GM12878 (cell line): ENCODE data around the gene SFXN5. TPM values are rescaled to one million over a fixed set of nuclear protein-coding genes. Genes with fewer than 3 reads are reported as not detected.

Source experiments
- ASH2L ChIP-seq: fragments of 300-600, 200-600 bp; sonication (generic); IDR thresholded peaks from 2 replicates; pipeline ENCODE4 v1.6.1; 2017; ENCODE audit warnings: low read depth, mild to moderate bottlenecking, borderline replicate concordance
- CBX3 ChIP-seq: fragments of 200-600 bp; sonication (generic); IDR thresholded peaks from 2 replicates; pipeline ENCODE4 v1.6.1; 2016; ENCODE audit warnings: low read depth, borderline replicate concordance
- EGR1 ChIP-seq, 2 experiments: IDR thresholded peaks; 1 replicate in 1 of 2; 2 replicates in 1 of 2; pipeline ENCODE4 v1.6.1; 2011 to 2012; ENCODE audit warnings: low read depth in 2 of 2, low read length in 2 of 2, borderline replicate concordance in 1 of 2, mild to moderate bottlenecking in 1 of 2, moderate library complexity in 1 of 2
- EP300 ChIP-seq, 2 experiments: fragments of 150-350 bp in 1 of 2; IDR thresholded peaks; 2 replicates each; pipeline ENCODE4 v1.6.1; 2011 to 2012; ENCODE audit warnings: low read depth in 2 of 2, low read length in 2 of 2, borderline replicate concordance in 1 of 2, improper control_type of control experiment in 1 of 2, inconsistent platforms in 1 of 2; ENCODE audit not compliant: control insufficient read depth in 1 of 2
- HDGF ChIP-seq: fragments of 450-650 bp; IDR thresholded peaks from 2 replicates; pipeline ENCODE4 v1.6.1; 2016; ENCODE audit warnings: antibody characterized with exemption
- JUNB ChIP-seq: IDR thresholded peaks from 2 replicates; pipeline ENCODE4 v1.6.1; 2016; ENCODE audit warnings: antibody characterized with exemption, mild to moderate bottlenecking
- MEF2B ChIP-seq: fragments of 450-650 bp; IDR thresholded peaks from 2 replicates; pipeline ENCODE4 v1.6.1; 2018; ENCODE audit warnings: mild to moderate bottlenecking, moderate library complexity; ENCODE audit not compliant: partially characterized antibody, poor library complexity, severe bottlenecking
- MTA2 ChIP-seq: fragments of 450-650 bp; IDR thresholded peaks from 2 replicates; pipeline ENCODE4 v1.6.1; 2016; ENCODE audit warnings: low read depth, mild to moderate bottlenecking, moderate library complexity
- MTA3 ChIP-seq: IDR thresholded peaks from 2 replicates; pipeline ENCODE4 v1.6.1; 2012; ENCODE audit warnings: low read length, inconsistent platforms, borderline replicate concordance
- NFXL1 ChIP-seq: fragments of 450-650 bp; IDR thresholded peaks from 2 replicates; pipeline ENCODE4 v1.6.1; 2017; ENCODE audit warnings: antibody characterized with exemption, mild to moderate bottlenecking, borderline replicate concordance
- NR2F1 ChIP-seq: fragments of 450-650 bp; conservative IDR thresholded peaks from 2 replicates; pipeline ENCODE4 v1.6.1; 2017; ENCODE audit warnings: mild to moderate bottlenecking
- RAD21 ChIP-seq: IDR thresholded peaks from 2 replicates; pipeline ENCODE4 v1.6.1; 2011; ENCODE audit warnings: mild to moderate bottlenecking, low read depth, low read length, moderate library complexity; ENCODE audit not compliant: insufficient read depth
- RBBP5 ChIP-seq: fragments of 200-600 bp; sonication (generic); conservative IDR thresholded peaks from 2 replicates; pipeline ENCODE4 v1.6.1; 2016
- RCOR1 ChIP-seq: conservative IDR thresholded peaks from 2 replicates; pipeline ENCODE4 v1.6.1; 2012; ENCODE audit warnings: low read depth, low read length, improper control_type of control experiment
- RFX5 ChIP-seq: IDR thresholded peaks from 2 replicates; pipeline ENCODE4 v1.6.1; 2011; ENCODE audit warnings: low read depth, low read length, improper control_type of control experiment
- TBL1XR1 ChIP-seq: IDR thresholded peaks from 2 replicates; pipeline ENCODE4 v1.6.1; 2012; ENCODE audit warnings: low read depth, low read length, improper control_type of control experiment
- ZNF384 ChIP-seq: IDR thresholded peaks from 2 replicates; pipeline ENCODE4 v1.6.1; 2012; ENCODE audit warnings: low read depth, mild to moderate bottlenecking, low read length, improper control_type of control experiment, borderline replicate concordance
- ZNF622 ChIP-seq: fragments of 450-650 bp; IDR thresholded peaks from 2 replicates; pipeline ENCODE4 v1.6.1; 2017; ENCODE audit warnings: mild to moderate bottlenecking, inconsistent platforms
- ZSCAN29 ChIP-seq: fragments of 450-650 bp; IDR thresholded peaks from 2 replicates; pipeline ENCODE4 v1.6.1; 2017; ENCODE audit warnings: mild to moderate bottlenecking, moderate library complexity
- polyA plus RNA-seq, 11 experiments: library from polyadenylated mRNA; depleted of rRNA in 4 of 11; unstranded in 6 of 11; stranded (reverse) in 5 of 11; fragments of >200 nt; fragmentation: Nextera tagmentation in 4 of 11; fragmentation: Illumina TruSeq in 1 of 11; extraction: Ambion mirVana in 4 of 11; extraction: Trizol in 1 of 11; gene quantifications; 1 replicate in 1 of 11; 2 replicates in 10 of 11; pipeline versions ENCODE4 v1.2.1 to v1.2.3, GENCODE V29; 2011 to 2016; ENCODE audit warnings: inconsistent platforms in 2 of 11, missing spikeins in 2 of 11, low read depth in 1 of 11
- total RNA-seq, 4 experiments: library from RNA; depleted of rRNA in 3 of 4; stranded (reverse); fragments of >200 nt in 3 of 4; fragmentation: Illumina TruSeq in 1 of 4; extraction: Trizol in 1 of 4; gene quantifications; 2 replicates each; pipeline versions ENCODE4 v1.2.1 to v1.2.3, GENCODE V29; 2013 to 2021
- TF ChIP-seq, protein P1 (sequence below): IDR thresholded peaks from 2 replicates; pipeline ENCODE4 v1.6.1; 2012; ENCODE audit warnings: low read depth, low read length, improper control_type of control experiment
- TF ChIP-seq, protein P2 (sequence below): IDR thresholded peaks from 2 replicates; pipeline ENCODE4 v1.6.1; 2012; ENCODE audit warnings: low read length, inconsistent platforms
- TF ChIP-seq, protein P3 (sequence below): IDR thresholded peaks from 2 replicates; pipeline ENCODE4 v1.6.1; 2011; ENCODE audit warnings: low read depth, mild to moderate bottlenecking, low read length, moderate library complexity, borderline replicate concordance; ENCODE audit errors: extremely low read depth
- TF ChIP-seq, protein P4 (sequence below), 3 experiments: IDR thresholded peaks in 2 of 3; conservative IDR thresholded peaks in 1 of 3; 2 replicates each; pipeline ENCODE4 v1.5.1; 2011; ENCODE audit warnings: low read depth in 3 of 3, low read length in 3 of 3, mild to moderate bottlenecking in 3 of 3, control low read depth in 2 of 3, moderate library complexity in 2 of 3, inconsistent platforms in 1 of 3, mixed read lengths in 1 of 3; ENCODE audit not compliant: control insufficient read depth in 2 of 3, insufficient read depth in 1 of 3; ENCODE audit errors: extremely low read depth in 1 of 3

SFXN5 gene
- total and polyA plus RNA-seq, 10 of the 15 experiments (the other 5 are each of a cell fraction or from before 2014, with no cell fraction given), result 3.3 to 15.9 (median 11.2) TPM

DNA sequence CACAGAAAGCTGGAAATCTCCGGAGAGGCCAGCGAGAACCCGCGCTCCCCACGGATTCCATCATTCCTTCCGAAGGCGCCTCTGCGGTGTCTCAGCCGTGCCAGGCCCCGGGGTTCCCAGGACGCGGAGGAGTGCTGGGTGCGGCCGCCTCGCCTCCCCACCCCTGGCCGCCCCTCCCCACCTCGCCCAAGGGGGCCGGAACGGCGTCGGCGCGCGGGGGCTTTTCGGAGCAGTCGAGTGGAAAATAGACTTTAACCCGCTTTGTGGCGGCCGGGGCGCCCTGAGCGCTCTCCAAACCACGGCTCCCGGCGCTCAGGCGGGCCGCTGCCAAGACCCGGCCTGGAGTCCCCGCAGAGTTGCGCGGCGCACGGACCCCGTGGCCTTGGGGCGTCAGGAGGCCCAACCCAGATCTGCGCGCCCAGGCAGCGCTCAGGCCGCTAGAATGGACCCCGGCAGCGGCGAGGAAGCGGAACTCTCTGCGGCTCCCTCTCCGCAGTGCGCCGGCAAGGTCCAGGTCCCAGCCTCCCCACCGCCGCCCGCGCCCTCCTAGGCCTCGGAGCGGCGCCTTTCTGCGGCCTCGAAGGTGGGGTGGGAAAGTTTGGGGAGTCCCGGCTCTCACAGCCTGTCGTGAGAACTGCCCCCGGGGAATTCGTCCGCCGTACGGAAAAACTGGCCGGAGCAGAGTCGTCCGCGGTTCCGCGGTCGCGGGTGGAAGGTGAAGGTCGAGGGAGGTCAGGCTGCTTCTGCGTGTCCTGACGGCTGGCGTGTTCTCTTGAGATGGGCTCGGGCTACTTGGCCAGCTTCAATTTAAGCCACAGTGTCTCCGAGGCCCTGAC lies 155.4 kb downstream of the SFXN5 start (continued):
- no peak for TF ChIP-seq ZNF622
- peak in 1 of 2 experiments; percentile 28; a peak in 1 of 4 replicates for TF ChIP-seq EP300 (IDR thresholded peaks at IDR 0.05; ENCODE audit: borderline replicate concordance in 1 of 2, control insufficient read depth in 1 of 2, low read depth in 2 of 2, low read length in 2 of 2)
- TF ChIP-seq RCOR1, result no peak
- TF ChIP-seq CBX3, result no peak
- no peak for TF ChIP-seq RFX5
- peak; percentile 34; the same call in 1 of the 2 replicates for TF ChIP-seq MTA2
- TF ChIP-seq, protein P1, sequence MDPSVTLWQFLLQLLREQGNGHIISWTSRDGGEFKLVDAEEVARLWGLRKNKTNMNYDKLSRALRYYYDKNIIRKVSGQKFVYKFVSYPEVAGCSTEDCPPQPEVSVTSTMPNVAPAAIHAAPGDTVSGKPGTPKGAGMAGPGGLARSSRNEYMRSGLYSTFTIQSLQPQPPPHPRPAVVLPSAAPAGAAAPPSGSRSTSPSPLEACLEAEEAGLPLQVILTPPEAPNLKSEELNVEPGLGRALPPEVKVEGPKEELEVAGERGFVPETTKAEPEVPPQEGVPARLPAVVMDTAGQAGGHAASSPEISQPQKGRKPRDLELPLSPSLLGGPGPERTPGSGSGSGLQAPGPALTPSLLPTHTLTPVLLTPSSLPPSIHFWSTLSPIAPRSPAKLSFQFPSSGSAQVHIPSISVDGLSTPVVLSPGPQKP, result no peak
- TF ChIP-seq, protein P2, sequence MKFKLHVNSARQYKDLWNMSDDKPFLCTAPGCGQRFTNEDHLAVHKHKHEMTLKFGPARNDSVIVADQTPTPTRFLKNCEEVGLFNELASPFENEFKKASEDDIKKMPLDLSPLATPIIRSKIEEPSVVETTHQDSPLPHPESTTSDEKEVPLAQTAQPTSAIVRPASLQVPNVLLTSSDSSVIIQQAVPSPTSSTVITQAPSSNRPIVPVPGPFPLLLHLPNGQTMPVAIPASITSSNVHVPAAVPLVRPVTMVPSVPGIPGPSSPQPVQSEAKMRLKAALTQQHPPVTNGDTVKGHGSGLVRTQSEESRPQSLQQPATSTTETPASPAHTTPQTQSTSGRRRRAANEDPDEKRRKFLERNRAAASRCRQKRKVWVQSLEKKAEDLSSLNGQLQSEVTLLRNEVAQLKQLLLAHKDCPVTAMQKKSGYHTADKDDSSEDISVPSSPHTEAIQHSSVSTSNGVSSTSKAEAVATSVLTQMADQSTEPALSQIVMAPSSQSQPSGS, result no peak
- no peak for TF ChIP-seq ZNF384
- TF ChIP-seq RBBP5, result no peak
- no peak for TF ChIP-seq JUNB
- TF ChIP-seq NR2F1, result peak; percentile 99
- no peak for TF ChIP-seq MTA3
- peak; percentile 93 for TF ChIP-seq ZSCAN29
- TF ChIP-seq HDGF, result no peak
- TF ChIP-seq, protein P3, sequence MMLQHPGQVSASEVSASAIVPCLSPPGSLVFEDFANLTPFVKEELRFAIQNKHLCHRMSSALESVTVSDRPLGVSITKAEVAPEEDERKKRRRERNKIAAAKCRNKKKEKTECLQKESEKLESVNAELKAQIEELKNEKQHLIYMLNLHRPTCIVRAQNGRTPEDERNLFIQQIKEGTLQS, result no peak
- TF ChIP-seq, protein P4, sequence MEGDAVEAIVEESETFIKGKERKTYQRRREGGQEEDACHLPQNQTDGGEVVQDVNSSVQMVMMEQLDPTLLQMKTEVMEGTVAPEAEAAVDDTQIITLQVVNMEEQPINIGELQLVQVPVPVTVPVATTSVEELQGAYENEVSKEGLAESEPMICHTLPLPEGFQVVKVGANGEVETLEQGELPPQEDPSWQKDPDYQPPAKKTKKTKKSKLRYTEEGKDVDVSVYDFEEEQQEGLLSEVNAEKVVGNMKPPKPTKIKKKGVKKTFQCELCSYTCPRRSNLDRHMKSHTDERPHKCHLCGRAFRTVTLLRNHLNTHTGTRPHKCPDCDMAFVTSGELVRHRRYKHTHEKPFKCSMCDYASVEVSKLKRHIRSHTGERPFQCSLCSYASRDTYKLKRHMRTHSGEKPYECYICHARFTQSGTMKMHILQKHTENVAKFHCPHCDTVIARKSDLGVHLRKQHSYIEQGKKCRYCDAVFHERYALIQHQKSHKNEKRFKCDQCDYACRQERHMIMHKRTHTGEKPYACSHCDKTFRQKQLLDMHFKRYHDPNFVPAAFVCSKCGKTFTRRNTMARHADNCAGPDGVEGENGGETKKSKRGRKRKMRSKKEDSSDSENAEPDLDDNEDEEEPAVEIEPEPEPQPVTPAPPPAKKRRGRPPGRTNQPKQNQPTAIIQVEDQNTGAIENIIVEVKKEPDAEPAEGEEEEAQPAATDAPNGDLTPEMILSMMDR (IDR thresholded peaks at IDR 0.05 in 2 of 3, conservative IDR thresholded peaks at IDR 0.05 in 1 of 3; ENCODE audit: control insufficient read depth in 2 of 3, extremely low read depth in 1 of 3, insufficient read depth in 1 of 3, low read depth in 3 of 3, low read length in 3 of 3), result no peak
- TF ChIP-seq ASH2L, result no peak
- 0 out of 3 replicates have a peak, but pooled peaks of 1 of the 2 experiments have one; percentile 10 for TF ChIP-seq EGR1 (IDR thresholded peaks at IDR 0.05; ENCODE audit: borderline replicate concordance in 1 of 2, low read depth in 2 of 2, low read length in 2 of 2)
- no peak for TF ChIP-seq TBL1XR1
- no peak for TF ChIP-seq NFXL1
- TF ChIP-seq MEF2B, result peak; percentile 93
- no peak for TF ChIP-seq RAD21
